K562 (cell line): ENCODE results near the gene ZBTB49. TPM values are rescaled to one million over a fixed set of nuclear protein-coding genes. Genes with fewer than 3 reads are reported as not detected.

Source experiments
- ATAC-seq: fragments of 200-7000 bp; cut with Tn5 transposase; 3 replicates; pipeline ENCODE4 v1.9.1; 2020; ENCODE audit warnings: moderate library complexity
- BruUV-seq: library from RNA; stranded (reverse); fragments of 400-500 nt; replicated peaks from 2 replicates; lab custom pipeline; 2021; lab: Mats Ljungman, UMichigan
- CTCF ChIA-PET: fragments of 300-600 bp; formaldehyde crosslinking; extraction: SDS; loops from one replicate; lab custom pipeline; 2021; ENCODE audit warnings: low intra/inter-chr PET ratio; lab: Yijun Ruan, JAX
- POLR2A ChIA-PET: fragments of 300-600, 350-650 bp; sonication (Branson Sonifier 250); formaldehyde crosslinking; extraction: SDS; loops from one replicate; lab custom pipeline; 2021; ENCODE audit warnings: antibody characterized with exemption, inconsistent platforms; lab: Yijun Ruan, JAX
- DNase-seq, 4 experiments: peaks; one replicate each; pipeline versions ENCODE4 v3.0.0 to v3.0.0-alpha.2; 2011 to 2018; ENCODE audit warnings: low spot score in 3 of 4, mixed read lengths in 3 of 4; ENCODE audit errors: extremely low read depth in 1 of 4
- FAIRE-seq: peaks from 2 replicates; lab custom pipeline; 2011; peaks lifted over from hg19 to GRCh38; lab: Jason Lieb, UNC
- H2AFZ ChIP-seq: 2 replicates; pipeline ENCODE4 v1.6.0; 2011; ENCODE audit warnings: low read depth, low read length, control low read depth, inconsistent platforms
- H3K27ac ChIP-seq: fragments of 200-600 bp; 3 replicates; pipeline ENCODE4 v1.8.0; 2011; ENCODE audit warnings: low read depth, mild to moderate bottlenecking, control low read depth, inconsistent platforms, low read length, moderate library complexity, mixed read lengths; ENCODE audit errors: extremely low read depth
- H3K27me3 ChIP-seq, 2 experiments: fragments of 300-600 bp in 1 of 2; 2 replicates in 1 of 2; 3 replicates in 1 of 2; pipeline versions ENCODE4 v1.6.0 to v1.8.0; 2011; ENCODE audit warnings: inconsistent platforms in 2 of 2, low read length in 2 of 2, mild to moderate bottlenecking in 1 of 2, mixed read lengths in 1 of 2, moderate library complexity in 1 of 2; ENCODE audit not compliant: control insufficient read depth in 2 of 2, insufficient read depth in 2 of 2
- H3K36me3 ChIP-seq: fragments of 300-600 bp; 3 replicates; pipeline ENCODE4 v1.8.0; 2011; ENCODE audit warnings: mild to moderate bottlenecking, low read length, inconsistent platforms; ENCODE audit not compliant: control insufficient read depth, insufficient read depth
- H3K4me1 ChIP-seq, 2 experiments: fragments of 200-600 bp in 1 of 2; replicated peaks in 1 of 2; 2 replicates in 1 of 2; 3 replicates in 1 of 2; pipeline versions ENCODE4 v1.5.1 to v1.8.0; 2011; ENCODE audit warnings: inconsistent platforms in 2 of 2, low read length in 2 of 2, mild to moderate bottlenecking in 1 of 2, mixed read lengths in 1 of 2, moderate library complexity in 1 of 2; ENCODE audit not compliant: control insufficient read depth in 2 of 2, insufficient read depth in 2 of 2
- H3K4me2 ChIP-seq: 2 replicates; pipeline ENCODE4 v1.6.1; 2011; ENCODE audit warnings: low read length, control low read depth, inconsistent platforms, mixed read lengths; ENCODE audit not compliant: insufficient read depth
- H3K4me3 ChIP-seq: fragments of 200-600 bp; sonication (generic), shearing (Covaris generic); 2 replicates; pipeline ENCODE4 v1.5.1; 2016; ENCODE audit warnings: control low read depth, inconsistent platforms
- H3K79me2 ChIP-seq: fragments of 200-600 bp; 3 replicates; pipeline ENCODE4 v1.8.0; 2011; ENCODE audit warnings: low read length, inconsistent platforms; ENCODE audit not compliant: control insufficient read depth, insufficient read depth
- H3K9ac ChIP-seq, 2 experiments: 2 replicates each; pipeline versions ENCODE4 v1.6.0 to v1.6.1; 2011; ENCODE audit warnings: low read depth in 2 of 2, low read length in 2 of 2, control low read depth in 1 of 2, inconsistent platforms in 1 of 2, mild to moderate bottlenecking in 1 of 2, mixed read lengths in 1 of 2; ENCODE audit not compliant: insufficient read depth in 1 of 2
- H3K9me1 ChIP-seq: one replicate; pipeline ENCODE4 v1.6.0; 2011; ENCODE audit warnings: inconsistent platforms, mild to moderate bottlenecking, low read length, moderate library complexity; ENCODE audit not compliant: control insufficient read depth, insufficient read depth
- H3K9me3 ChIP-seq: replicated peaks from 2 replicates; pipeline ENCODE4 v1.5.1; 2011; ENCODE audit warnings: low read depth, low read length, inconsistent platforms; ENCODE audit not compliant: control insufficient read depth, insufficient read depth
- H4K20me1 ChIP-seq: replicated peaks from 2 replicates; pipeline ENCODE4 v1.6.1; 2011; ENCODE audit warnings: low read length, inconsistent platforms, mixed read lengths; ENCODE audit not compliant: control insufficient read depth, insufficient read depth
- CBX8 ChIP-seq: fragments of 200-600 bp; sonication (generic); IDR thresholded peaks from 2 replicates; pipeline ENCODE4 v1.6.1; 2012; ENCODE audit warnings: borderline replicate concordance, mixed run types, low read depth, mild to moderate bottlenecking, moderate library complexity, mixed read lengths, low read length, control low read depth, inconsistent platforms; ENCODE audit not compliant: poor library complexity, severe bottlenecking; ENCODE audit errors: extremely low read depth
- TCF7L2 ChIP-seq: fragments of 150-350 bp; IDR thresholded peaks from 2 replicates; pipeline ENCODE4 v1.6.1; 2016; ENCODE audit warnings: low read depth, mild to moderate bottlenecking, low read length, moderate library complexity
- ZNF408 ChIP-seq: fragments of 250-450 bp; sonication (Bioruptor Pico); IDR thresholded peaks from 2 replicates; pipeline ENCODE4 v1.4.0; 2020; ENCODE audit warnings: low read depth, mild to moderate bottlenecking, moderate library complexity
- ZNF644 ChIP-seq: fragments of 200-800 bp; sonication (Bioruptor generic); IDR thresholded peaks from 2 replicates; pipeline ENCODE4 v1.6.1; 2016; ENCODE audit warnings: low read depth, missing genetic modification characterization, missing compliant biosample characterization
- WGBS: fragments of 100-300 bp; shearing (Covaris generic); methylation state at CpG from one replicate; pipeline ENCODE4 v1.1.6; 2016; ENCODE audit warnings: low coverage, mixed read lengths; ENCODE audit not compliant: insufficient coverage; ENCODE audit errors: missing lambda C conversion rate; 5-methylcytosine and 5-hydroxymethylcytosine counted together
- in situ Hi-C: fragments of 300-500 bp; cut with MboI; formaldehyde crosslinking; loops from 4 replicates; pipeline ENCODE4 v1.15.0; 2018; ENCODE audit warnings: inconsistent platforms, mixed read lengths
- intact Hi-C: fragments of 100-400 bp; cut with micrococcal nuclease; formaldehyde crosslinking; loops from 2 replicates; pipeline ENCODE4 v1.14.2; 2022
- polyA plus RNA-seq, 8 experiments: library from polyadenylated mRNA; depleted of rRNA in 4 of 8; stranded (reverse) in 5 of 8; unstranded in 3 of 8; fragments of >200 nt; fragmentation: Nextera tagmentation in 2 of 8; fragmentation: Illumina TruSeq in 1 of 8; extraction: Ambion mirVana in 2 of 8; extraction: Trizol in 1 of 8; gene quantifications; 2 replicates each; pipeline versions ENCODE4 v1.2.1 to v1.2.3, GENCODE V29; 2011 to 2014; ENCODE audit warnings: inconsistent platforms in 1 of 8, missing spikeins in 1 of 8
- total RNA-seq, 7 experiments: library from RNA; depleted of rRNA in 6 of 7; stranded (reverse); fragments of >200 nt in 6 of 7; fragmentation: Illumina TruSeq in 2 of 7; extraction: Trizol in 2 of 7; gene quantifications; 2 replicates each; pipeline versions ENCODE4 v1.2.1 to v1.2.3, GENCODE V29; 2011 to 2021; ENCODE audit warnings: low replicate concordance in 1 of 7
- TF ChIP-seq, protein P1 (sequence below): sonication (generic); formaldehyde crosslinking; IDR thresholded peaks from 2 replicates; pipeline ENCODE4 v1.8.0; 2022; ENCODE audit warnings: mild to moderate bottlenecking, low read depth, missing genetic modification reagents
- TF ChIP-seq, protein P2 (sequence below): sonication (generic); formaldehyde crosslinking; IDR thresholded peaks from 2 replicates; pipeline ENCODE4 v1.8.1; 2023; ENCODE audit warnings: mild to moderate bottlenecking, missing genetic modification reagents
- TF ChIP-seq, protein P3 (sequence below): fragments of 250-450 bp; sonication (Bioruptor Pico); IDR thresholded peaks from 2 replicates; pipeline ENCODE4 v1.5.0; 2020; ENCODE audit warnings: mild to moderate bottlenecking, borderline replicate concordance

The ZBTB49 gene
- total and polyA plus RNA-seq, 9 of the 15 experiments (the other 6 are each of a cell fraction or from before 2014, with no cell fraction given): 0.49 to 8.0 (median 4.2) TPM

DNA sequence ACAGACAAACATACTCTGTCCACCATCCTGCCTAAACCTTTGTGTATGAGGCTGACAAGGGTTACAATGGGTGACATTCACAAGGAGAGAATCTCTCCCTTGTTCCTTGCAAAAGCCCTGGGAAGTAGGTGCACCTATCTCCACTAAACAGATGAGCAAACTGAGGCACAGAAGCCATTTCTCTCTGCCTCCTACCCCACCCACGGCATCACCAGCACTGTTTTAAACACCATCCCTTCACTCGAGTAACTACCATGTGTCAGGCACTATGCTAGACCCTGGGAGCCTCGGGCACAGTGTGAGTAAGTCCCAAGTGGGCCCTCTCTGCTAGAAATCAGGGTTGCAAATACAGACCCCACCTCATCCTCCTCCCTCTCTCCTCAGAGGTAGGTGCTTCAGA, 996 bp upstream of the ZBTB49 start (continued):
- TF ChIP-seq ZNF644 (tag): no peak

DNA sequence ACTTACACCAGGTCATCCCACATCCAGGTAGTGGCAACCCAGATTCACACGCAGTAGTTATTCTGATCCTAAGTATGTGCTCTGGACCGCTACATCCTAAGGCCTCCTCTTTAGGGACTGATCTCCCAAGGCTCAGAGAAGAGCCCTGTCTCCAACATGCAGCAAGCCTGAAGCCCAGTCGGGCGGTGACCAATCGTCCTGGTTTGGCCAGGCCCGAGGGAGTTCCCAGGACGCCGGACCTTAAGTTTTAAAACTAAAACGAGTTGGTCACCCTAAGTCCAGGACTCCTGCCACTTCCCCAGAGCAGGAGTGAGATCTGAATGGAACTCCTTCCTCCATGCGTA, 482 bp upstream of the ZBTB49 start:
- Histone ChIP-seq H3K9ac (peak overlapping the region; percentile 90 to 91), H3K4me1 (peaks cover 15 to 25% of the 10 kb centered on the region in 2 experiments; a peak in 4 of 5 replicates), H4K20me1 (0 out of 2 replicates have a peak, but pooled peaks cover 3% of the 10 kb centered on the region), H3K79me2 (peaks cover 73% of the 10 kb centered on the region), H3K9me3 (no peaks in the 10 kb centered on the region), H3K27me3 (no peaks in the 10 kb centered on the region; a peak in 1 of 5 replicates), H3K36me3 (peaks cover 43% of the 10 kb centered on the region), H3K4me2 (peak overlapping the region; percentile 88), H2AFZ (peak overlapping the region; percentile 82), H3K27ac (peak overlapping the region; percentile 83), H3K4me3 (peak overlapping the region; percentile 85), H3K9me1 (no peaks in the 10 kb centered on the region)
- FAIRE-seq (peak; percentile 19), DNase-seq (no peak), ATAC-seq (peak; percentile 62)
- TF ChIP-seq, protein P1, sequence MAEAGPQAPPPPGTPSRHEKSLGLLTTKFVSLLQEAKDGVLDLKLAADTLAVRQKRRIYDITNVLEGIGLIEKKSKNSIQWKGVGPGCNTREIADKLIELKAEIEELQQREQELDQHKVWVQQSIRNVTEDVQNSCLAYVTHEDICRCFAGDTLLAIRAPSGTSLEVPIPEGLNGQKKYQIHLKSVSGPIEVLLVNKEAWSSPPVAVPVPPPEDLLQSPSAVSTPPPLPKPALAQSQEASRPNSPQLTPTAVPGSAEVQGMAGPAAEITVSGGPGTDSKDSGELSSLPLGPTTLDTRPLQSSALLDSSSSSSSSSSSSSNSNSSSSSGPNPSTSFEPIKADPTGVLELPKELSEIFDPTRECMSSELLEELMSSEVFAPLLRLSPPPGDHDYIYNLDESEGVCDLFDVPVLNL (CRISPR knock-in tag): 0 out of 2 replicates have a peak, but pooled peaks have one; percentile 4
- TF ChIP-seq CBX8: no peak
- no peak for TF ChIP-seq TCF7L2
- TF ChIP-seq ZNF408 (CRISPR knock-in tag): no peak
- TF ChIP-seq, protein P2, sequence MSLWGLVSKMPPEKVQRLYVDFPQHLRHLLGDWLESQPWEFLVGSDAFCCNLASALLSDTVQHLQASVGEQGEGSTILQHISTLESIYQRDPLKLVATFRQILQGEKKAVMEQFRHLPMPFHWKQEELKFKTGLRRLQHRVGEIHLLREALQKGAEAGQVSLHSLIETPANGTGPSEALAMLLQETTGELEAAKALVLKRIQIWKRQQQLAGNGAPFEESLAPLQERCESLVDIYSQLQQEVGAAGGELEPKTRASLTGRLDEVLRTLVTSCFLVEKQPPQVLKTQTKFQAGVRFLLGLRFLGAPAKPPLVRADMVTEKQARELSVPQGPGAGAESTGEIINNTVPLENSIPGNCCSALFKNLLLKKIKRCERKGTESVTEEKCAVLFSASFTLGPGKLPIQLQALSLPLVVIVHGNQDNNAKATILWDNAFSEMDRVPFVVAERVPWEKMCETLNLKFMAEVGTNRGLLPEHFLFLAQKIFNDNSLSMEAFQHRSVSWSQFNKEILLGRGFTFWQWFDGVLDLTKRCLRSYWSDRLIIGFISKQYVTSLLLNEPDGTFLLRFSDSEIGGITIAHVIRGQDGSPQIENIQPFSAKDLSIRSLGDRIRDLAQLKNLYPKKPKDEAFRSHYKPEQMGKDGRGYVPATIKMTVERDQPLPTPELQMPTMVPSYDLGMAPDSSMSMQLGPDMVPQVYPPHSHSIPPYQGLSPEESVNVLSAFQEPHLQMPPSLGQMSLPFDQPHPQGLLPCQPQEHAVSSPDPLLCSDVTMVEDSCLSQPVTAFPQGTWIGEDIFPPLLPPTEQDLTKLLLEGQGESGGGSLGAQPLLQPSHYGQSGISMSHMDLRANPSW: 0 out of 2 replicates have a peak, but pooled peaks have one; percentile 68
- TF ChIP-seq, protein P3, sequence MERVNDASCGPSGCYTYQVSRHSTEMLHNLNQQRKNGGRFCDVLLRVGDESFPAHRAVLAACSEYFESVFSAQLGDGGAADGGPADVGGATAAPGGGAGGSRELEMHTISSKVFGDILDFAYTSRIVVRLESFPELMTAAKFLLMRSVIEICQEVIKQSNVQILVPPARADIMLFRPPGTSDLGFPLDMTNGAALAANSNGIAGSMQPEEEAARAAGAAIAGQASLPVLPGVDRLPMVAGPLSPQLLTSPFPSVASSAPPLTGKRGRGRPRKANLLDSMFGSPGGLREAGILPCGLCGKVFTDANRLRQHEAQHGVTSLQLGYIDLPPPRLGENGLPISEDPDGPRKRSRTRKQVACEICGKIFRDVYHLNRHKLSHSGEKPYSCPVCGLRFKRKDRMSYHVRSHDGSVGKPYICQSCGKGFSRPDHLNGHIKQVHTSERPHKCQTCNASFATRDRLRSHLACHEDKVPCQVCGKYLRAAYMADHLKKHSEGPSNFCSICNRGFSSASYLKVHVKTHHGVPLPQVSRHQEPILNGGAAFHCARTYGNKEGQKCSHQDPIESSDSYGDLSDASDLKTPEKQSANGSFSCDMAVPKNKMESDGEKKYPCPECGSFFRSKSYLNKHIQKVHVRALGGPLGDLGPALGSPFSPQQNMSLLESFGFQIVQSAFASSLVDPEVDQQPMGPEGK (CRISPR knock-in tag): no peak
- POLR2A ChIA-PET: interaction anchor here (0.7 to 1.1 kb wide), 4 partner anchors 9 to 763 kb away, joined by 3 to 6 read pairs (median 3); no protein-coding TSS in a partner anchor
- in situ Hi-C loops (no loop called here), intact Hi-C loops (loop anchor here (5.0 kb wide), 1 partner anchor 33 kb away; no protein-coding TSS in a partner anchor)
- BruUV-seq: TSS peak; percentile 61
- CTCF ChIA-PET: no interaction called here
- 2% methylated on average over 10 of the region's 10 CpGs for WGBS
